ENCODE measurements around the gene LMCD1. TPM values are rescaled to one million over a fixed set of nuclear protein-coding genes. Genes with fewer than 3 reads are reported as not detected.

The LMCD1 gene
- total and polyA plus RNA-seq, 2 of the 4 experiments (the other 2 are of a cell fraction), result 50.0 to 53.8 TPM

- Histone ChIP-seq H3K4me1 (ENCODE audit: control insufficient read depth, insufficient read depth, low read length) (peaks cover 17% of the 10 kb centered on the region), H3K4ac (ENCODE audit: low read depth, low read length) (peak overlapping the region; percentile 25; the same call in 1 of the 2 replicates), H3K79me1 (ENCODE audit: low read depth in 1 of 2, low read length in 2 of 2) (peaks cover 0 to 5% of the 10 kb centered on the region in 2 experiments; a peak in 1 of 4 replicates), H3K23ac (ENCODE audit: low read depth, low read length) (no peak overlapping the region), H2AK5ac (ENCODE audit: low read depth, low read length) (peak overlapping the region; percentile 36; the same call in 1 of the 2 replicates), H3K56ac (ENCODE audit: extremely low read depth, insufficient read depth, low read length) (no peak overlapping the region), H2BK5ac (ENCODE audit: low read depth, low read length, poor library complexity, severe bottlenecking) (no peak overlapping the region), H2AFZ (replicated peaks; ENCODE audit: low read length, poor library complexity) (no peak overlapping the region), H2BK20ac (ENCODE audit: low read depth, low read length) (no peak overlapping the region), H3K14ac (replicated peaks; ENCODE audit: low read depth, low read length) (no peak overlapping the region), H4K20me1 (ENCODE audit: insufficient read depth, low read length) (no peaks in the 10 kb centered on the region), H2BK15ac (ENCODE audit: low read depth, low read length) (0 out of 3 replicates have a peak overlapping the region, but pooled peaks have one; percentile 26), H3K9me3 (ENCODE audit: control insufficient read depth, insufficient read depth, low read length) (no peaks in the 10 kb centered on the region), H3K27me3 (ENCODE audit: control insufficient read depth, insufficient read depth, low read length) (no peaks in the 10 kb centered on the region), H3K36me3 (ENCODE audit: control insufficient read depth, insufficient read depth, low read length) (peaks cover 28% of the 10 kb centered on the region), H3K9ac (ENCODE audit: low read depth, low read length) (no peak overlapping the region), H2BK120ac (ENCODE audit: low read depth, low read length) (peak overlapping the region; percentile 59), H2AK9ac (replicated peaks; ENCODE audit: low read depth, low read length, poor library complexity) (no peak overlapping the region), H3K4me3 (ENCODE audit: insufficient read depth, low read depth, low read length) (no peak overlapping the region), H3K27ac (ENCODE audit: insufficient read depth, low read length) (no peak overlapping the region), H4K8ac (ENCODE audit: low read depth in 2 of 2, low read length in 2 of 2) (no peak overlapping the region), H3K9me1 (ENCODE audit: insufficient read depth, low read length) (peaks cover 13% of the 10 kb centered on the region), H4K5ac (ENCODE audit: low read depth, low read length) (no peak overlapping the region), H3K4me2 (ENCODE audit: low read depth, low read length) (no peak overlapping the region), H4K91ac (ENCODE audit: insufficient read depth, low read depth, low read length) (peak overlapping the region; percentile 39; the same call in 1 of the 2 replicates), H3K18ac (ENCODE audit: low read depth, low read length) (no peak overlapping the region)
- WGBS, 2 experiments (ENCODE audit: extremely low coverage in 2 of 2, insufficient read length in 1 of 2), result 50% methylated on average over 2 of the region's 6 CpGs; no CpG with 5 or more reads in 1 of the 2 experiments
- intact Hi-C loops (cut with micrococcal nuclease) (no loop called here), dilution Hi-C loops (cut with HindIII; ENCODE audit: low sequenced_read_pairs, unreplicated experiment) (no loop called here), in situ Hi-C loops (cut with MboI; ENCODE audit: low sequenced_read_pairs) (no loop called here)
- BruUV-seq (replicated peaks), result no TSS peak
- ChIA-PET POLR2A (ENCODE audit: unreplicated experiment) (no interaction called here), CTCF (no interaction called here)
- DNase-seq (no peak), ATAC-seq (ENCODE audit: low read depth) (no peak)
- no peak for TF ChIP-seq RAD21 (IDR thresholded peaks at IDR 0.05; ENCODE audit: low read length)
- TF ChIP-seq ELK1 (IDR thresholded peaks at IDR 0.05; ENCODE audit: borderline replicate concordance, low read depth, low read length), result no peak
- no peak for TF ChIP-seq RCOR1 (IDR thresholded peaks at IDR 0.05; ENCODE audit: insufficient replicate concordance, low read length)
- no peak for TF ChIP-seq BHLHE40 (IDR thresholded peaks at IDR 0.05; ENCODE audit: low read depth, low read length)
- no peak for TF ChIP-seq NFE2L2 (IDR thresholded peaks at IDR 0.05; ENCODE audit: low read depth, low read length)
- no peak for TF ChIP-seq CTCF (conservative IDR thresholded peaks at IDR 0.05; ENCODE audit: low read depth, low read length)
- TF ChIP-seq USF2 (IDR thresholded peaks at IDR 0.05; ENCODE audit: low read depth, low read length), result no peak
- TF ChIP-seq CEBPB (IDR thresholded peaks at IDR 0.05; ENCODE audit: low read depth, low read length), result no peak
- TF ChIP-seq MAFK (IDR thresholded peaks at IDR 0.05; ENCODE audit: low read depth, low read length), result no peak
- TF ChIP-seq RFX5 (IDR thresholded peaks at IDR 0.05; ENCODE audit: low read depth, low read length), result no peak
- no peak for TF ChIP-seq CHD1 (IDR thresholded peaks at IDR 0.05; ENCODE audit: low read depth, low read length)
- no peak for TF ChIP-seq FOS (IDR thresholded peaks at IDR 0.05; ENCODE audit: low read depth, low read length)
- TF ChIP-seq SMC3 (IDR thresholded peaks at IDR 0.05; ENCODE audit: low read depth, low read length), result no peak
- TF ChIP-seq MXI1 (IDR thresholded peaks at IDR 0.05; ENCODE audit: borderline replicate concordance, low read depth, low read length), result no peak
- TF ChIP-seq MAZ (IDR thresholded peaks at IDR 0.05; ENCODE audit: borderline replicate concordance, low read depth, low read length), result no peak
- no peak for TF ChIP-seq POLR2A (IDR thresholded peaks at IDR 0.05; ENCODE audit: low read depth, low read length)
Observed at GRCh38 chr3:8540456-8540855, 38.8 kb downstream of the LMCD1 start.

All from IMR-90 (cell line).